WTC11 (cell line): Measurements from ENCODE around the gene PGBD5.

ENCODE experiments used
- NR2C2 ChIP-seq: sonication (generic); formaldehyde crosslinking; IDR thresholded peaks from 2 replicates; pipeline ENCODE4 v1.8.0; 2022; ENCODE audit warnings: mild to moderate bottlenecking, missing genetic modification reagents
- SMAD3 ChIP-seq: sonication (generic); formaldehyde crosslinking; IDR thresholded peaks from 2 replicates; pipeline ENCODE4 v1.8.0; 2022; ENCODE audit warnings: missing genetic modification reagents, mild to moderate bottlenecking, borderline replicate concordance

- no peak for TF ChIP-seq NR2C2 (CRISPR knock-in tag)
- TF ChIP-seq SMAD3 (CRISPR knock-in tag): no peak
These were observed 77.6 kb downstream of the PGBD5 start for GRCh38 chr1:230348386-230349019.
